ENCODE data around the gene WASL.
"Not testable (repeated sequence)": the region's sequence is repeated elsewhere in the genome, so short reads cannot be mapped to it uniquely, and the experiment has no call there.

Gene WASL

DNA sequence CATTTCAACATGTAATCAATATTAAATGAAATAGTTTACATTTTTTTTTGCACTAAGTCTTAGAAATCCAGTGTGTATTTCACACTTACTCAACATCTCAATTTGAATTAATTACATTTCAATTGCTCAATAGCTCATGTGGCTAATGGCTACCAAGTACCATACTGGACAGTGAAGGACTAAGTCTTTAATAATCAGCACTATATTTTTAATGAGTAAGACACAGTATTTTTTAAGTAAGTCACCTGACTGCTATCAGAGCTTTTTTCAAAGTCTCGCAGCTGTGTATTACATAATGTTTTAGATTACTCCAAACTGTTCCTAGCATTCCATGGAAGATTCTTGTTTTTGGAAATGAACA is 19.6 kb downstream of the WASL start:
- DNase-seq = no peak

- no peak for DNase-seq
Measured at GRCh38 chr7:123727071-123727837, 21.5 kb downstream of the WASL start.

- no peak for DNase-seq
Measured at GRCh38 chr7:123725586-123726171, 23.1 kb downstream of the WASL start.

- peak; percentile 20 to 47 for DNase-seq
Measured at GRCh38 chr7:123724817-123725253, 24.0 kb downstream of the WASL start.

DNA sequence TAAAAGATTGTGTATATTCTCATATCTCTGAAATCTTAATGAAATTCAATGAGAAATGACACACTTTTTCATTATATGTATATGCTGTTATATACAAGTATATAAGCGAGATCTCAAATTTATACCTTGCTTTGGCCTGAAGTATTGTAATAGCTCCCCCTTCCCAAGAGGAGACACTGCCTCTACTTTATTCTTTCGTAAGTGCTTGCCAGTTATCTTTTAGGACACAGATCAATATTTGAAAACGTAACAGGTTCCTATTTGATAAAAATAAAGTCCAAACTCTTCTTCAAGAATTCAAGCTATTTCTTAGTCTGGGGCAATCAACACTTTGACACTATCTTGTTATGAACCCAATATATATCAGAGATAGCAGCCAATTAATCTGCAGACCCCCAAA is 24.9 kb downstream of the WASL start:
- no peak for DNase-seq

- not testable (repeated sequence) for DNase-seq
Measured at GRCh38 chr7:123720527-123720926, 28.3 kb downstream of the WASL start.

GRCh38 chr7:123719197-123719721 is 29.5 kb downstream of the WASL start:
- DNase-seq = no peak

GRCh38 chr7:123718773-123719172 is 30.0 kb downstream of the WASL start:
- no peak for DNase-seq

DNA sequence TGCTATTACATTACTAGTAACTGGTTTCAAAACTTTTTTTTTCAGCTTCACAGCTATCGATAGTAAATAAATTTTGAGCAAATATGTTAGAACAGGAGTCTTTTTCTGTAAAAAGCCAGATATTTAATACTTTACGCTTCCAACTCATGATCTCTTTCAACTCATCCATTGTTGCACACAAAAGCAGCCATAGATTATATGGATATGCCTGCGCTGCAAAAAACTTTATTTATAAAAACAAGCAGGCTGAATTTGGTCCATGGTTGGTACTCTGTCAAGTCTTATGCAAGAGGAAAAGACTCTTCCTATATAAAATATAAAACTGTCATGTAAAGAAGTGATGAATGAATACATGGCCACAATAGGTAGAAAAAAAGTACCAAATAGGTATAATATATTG is 31.1 kb downstream of the WASL start:
- no peak for DNase-seq

DNA sequence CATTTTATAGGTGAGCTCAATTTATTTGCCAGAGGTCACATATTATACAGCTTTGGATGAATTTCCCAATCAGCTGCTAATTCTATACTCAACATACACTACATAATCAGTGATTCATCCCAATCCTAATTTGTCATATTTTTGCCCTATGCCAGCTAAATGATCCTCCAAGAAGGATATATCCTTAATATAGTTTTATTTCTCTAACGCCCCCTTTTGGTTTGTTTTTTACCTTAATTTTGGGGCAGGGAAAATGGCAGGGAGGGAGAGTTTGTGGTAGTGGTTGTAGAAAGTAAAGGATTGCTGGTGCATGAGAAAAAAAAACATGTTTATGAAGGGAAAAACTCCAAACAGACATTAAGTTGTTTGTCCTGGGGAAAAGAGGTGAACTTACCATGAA is 31.9 kb downstream of the WASL start:
- DNase-seq = no peak

GRCh38 chr7:123715799-123716198 is 33.0 kb downstream of the WASL start:
- no peak for DNase-seq

- DNase-seq = no peak
Measured at GRCh38 chr7:123715198-123715597, 33.6 kb downstream of the WASL start.

GRCh38 chr7:123714296-123715080 is 34.3 kb downstream of the WASL start:
- DNase-seq = no peak

GRCh38 chr7:123712619-123713018 is 36.2 kb downstream of the WASL start:
- peak in 1 of 2 experiments; percentile 20 for DNase-seq

GRCh38 chr7:123711832-123712293 is 36.9 kb downstream of the WASL start:
- no peak for DNase-seq

DNA sequence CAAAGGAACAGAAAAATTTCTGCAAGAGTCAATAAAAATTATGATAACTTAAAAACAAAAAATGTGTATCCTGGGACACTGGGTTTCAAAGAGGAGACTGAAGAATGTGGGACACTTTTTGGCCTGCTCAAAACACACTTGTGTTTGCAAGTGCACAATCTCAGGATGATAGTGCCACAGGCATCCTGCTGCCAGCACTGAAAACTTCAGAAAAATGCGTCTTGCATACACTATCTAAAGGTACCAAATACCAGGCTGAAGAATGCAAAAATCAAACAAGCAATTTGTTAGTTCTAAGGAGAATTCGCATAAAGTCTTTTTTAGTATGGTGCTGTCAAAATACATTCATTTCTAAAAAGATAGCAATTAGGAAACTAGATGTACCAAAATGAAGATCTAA is 38.1 kb downstream of the WASL start:
- DNase-seq = no peak

DNA sequence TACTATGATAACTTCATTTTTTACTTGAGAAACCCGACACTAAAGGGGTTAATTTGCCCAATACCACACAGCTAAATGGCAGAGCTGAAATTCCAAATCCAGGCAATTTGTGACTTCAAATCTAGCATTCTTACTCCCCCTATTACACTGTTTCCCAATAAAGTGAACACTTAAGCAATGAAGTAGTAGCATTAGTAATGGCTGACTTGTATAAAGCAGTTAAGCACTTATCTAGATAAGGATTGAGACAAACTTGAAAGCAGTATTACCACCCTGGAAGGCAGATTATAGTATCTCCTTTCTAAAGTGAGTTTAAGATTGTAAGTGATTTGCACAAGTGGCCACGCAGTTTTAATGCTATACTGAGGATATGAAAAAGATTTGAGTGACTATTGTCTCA is 39.3 kb downstream of the WASL start:
- DNase-seq = no peak

DNA sequence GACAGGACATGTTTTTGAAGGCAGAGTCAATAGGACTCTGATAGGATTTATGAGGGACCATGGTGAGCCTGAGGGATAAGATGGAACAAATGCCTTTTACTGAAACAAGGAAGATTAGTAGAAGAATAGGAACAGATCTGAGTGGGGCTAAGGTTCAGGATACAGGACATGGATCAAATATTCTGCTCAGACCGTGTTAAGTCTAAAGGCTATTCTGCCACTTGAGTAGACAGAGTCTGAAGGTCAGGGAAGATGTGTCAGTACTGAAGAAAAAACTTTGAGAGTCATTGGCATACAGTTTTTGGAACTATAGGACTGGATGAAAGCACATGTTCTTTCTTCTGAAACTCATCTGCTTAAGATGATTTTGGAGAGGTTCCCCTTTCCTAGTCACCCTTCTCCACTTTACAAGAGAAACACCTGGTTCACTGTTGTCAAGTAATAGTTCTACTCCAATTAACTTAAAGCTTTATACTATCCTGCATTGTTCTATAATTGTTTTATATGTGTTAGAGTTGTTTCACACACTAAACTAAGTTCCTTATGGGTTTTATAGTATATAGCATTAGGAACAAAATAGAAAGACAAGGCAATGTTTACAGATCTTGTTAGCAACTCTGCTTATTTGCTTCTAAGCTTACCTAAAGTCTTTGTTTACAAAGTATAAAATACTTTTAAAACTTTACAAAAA is 43.4 kb downstream of the WASL start:
- no peak for DNase-seq

DNA sequence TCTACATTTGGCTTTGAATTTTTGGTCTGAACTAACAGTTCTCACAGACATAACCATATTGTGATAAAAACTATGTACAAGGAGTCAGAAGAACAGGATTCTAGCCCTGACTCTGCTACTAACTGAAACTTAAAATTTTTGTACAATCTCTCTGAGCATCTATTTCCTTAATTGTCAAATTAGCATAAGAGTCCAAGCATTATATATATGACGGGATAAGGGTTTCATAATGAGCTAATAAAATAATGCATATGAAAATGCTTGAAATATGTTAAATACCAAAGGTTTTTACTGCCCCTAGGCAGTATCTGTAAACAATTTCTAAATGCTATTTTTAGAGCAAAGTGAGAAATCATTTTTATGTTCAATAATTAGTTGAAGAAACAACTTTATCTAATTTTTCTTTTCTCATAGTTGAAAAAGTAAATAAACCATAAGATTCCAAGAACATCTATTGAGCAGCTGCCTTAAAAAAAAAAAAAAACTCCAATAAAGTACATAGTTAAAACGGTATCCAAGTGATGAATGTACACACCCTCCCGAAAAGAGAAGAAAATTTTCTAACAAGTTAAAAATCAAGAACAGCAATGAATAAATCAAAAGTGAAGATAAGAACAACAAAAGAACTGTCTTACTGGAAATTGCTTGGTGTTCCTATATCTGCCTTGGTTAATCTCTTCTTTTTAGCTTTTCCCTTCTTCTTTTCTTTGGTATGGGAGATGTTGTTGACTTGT is 52.7 kb downstream of the WASL start:
- no peak for DNase-seq

DNA sequence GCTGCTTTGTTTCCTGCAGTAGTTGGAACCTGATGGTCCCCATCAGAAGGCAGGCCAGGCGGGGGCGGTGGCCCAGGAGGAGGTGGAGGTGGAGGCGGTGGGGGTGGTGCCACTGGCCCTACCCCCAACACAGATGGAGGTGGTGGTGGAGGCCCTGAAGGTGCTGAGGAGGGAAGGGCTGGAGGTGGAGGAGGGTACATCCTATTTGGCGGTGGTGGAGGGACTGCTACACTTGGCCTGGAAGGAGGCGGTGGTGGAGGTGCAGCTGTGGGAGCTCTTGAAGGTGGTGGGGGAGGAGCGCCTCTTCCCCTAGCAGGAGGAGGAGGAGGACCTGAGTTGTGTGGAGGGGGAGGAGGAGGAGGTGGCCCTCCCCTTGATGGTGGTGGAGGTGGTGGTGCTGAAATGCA is 56.3 kb downstream of the WASL start:
- no peak for DNase-seq

GRCh38 chr7:123690550-123690949 is 58.3 kb downstream of the WASL start:
- DNase-seq = no peak

GRCh38 chr7:123689250-123689649 is 59.6 kb downstream of the WASL start:
- DNase-seq = no peak
